Measurements from ENCODE around the gene HES2. TPM values are rescaled to one million over a fixed set of nuclear protein-coding genes. Genes with fewer than 3 reads are reported as not detected.
"Not testable (repeated sequence)": the region's sequence is repeated elsewhere in the genome, so short reads cannot be mapped to it uniquely, and the experiment has no call there.

HES2 gene
- total and polyA plus RNA-seq, 8 donors, result 18.4 to 231 TPM; not detected in 6

- H3K9me3 ChIP-seq, result no peaks in the 10 kb centered on the region
- TF ChIP-seq CTCF (IDR thresholded peaks at IDR 0.05) (no peak), POLR2A (IDR thresholded peaks at IDR 0.05) (no peak)
- DNase-seq, result no peak
- peaks cover 0 to 20% (median 8%) of the 10 kb centered on the region in 4 donors for H3K36me3 ChIP-seq
- peaks cover 0 to 85% (median 19%) of the 10 kb centered on the region in 3 donors for H3K27me3 ChIP-seq
- H3K27ac ChIP-seq, result peak overlapping the region in 1 of 5 donors; percentile 64
- WGBS, 5 donors, result 64 to 84% (median 77%) methylated on average over 40 of the region's 40 CpGs
- H3K4me1 ChIP-seq, result peaks cover 0 to 28% (median 24%) of the 10 kb centered on the region in 4 donors
- peak overlapping the region; percentile 15 to 46 (median 26) for H3K4me3 ChIP-seq
- intact Hi-C loops (cut with DNase I; ENCODE audit: low total_unique reads), result no loop called here
Observed at GRCh38 chr1:6461051-6461530, 41.4 kb upstream of the HES2 start.

- peaks cover 0 to 85% (median 19%) of the 10 kb centered on the region in 3 donors for H3K27me3 ChIP-seq
- 26 to 45% (median 31%) methylated on average over 27 to 39 of the region's 39 CpGs for WGBS, 5 donors
- intact Hi-C loops (cut with DNase I; ENCODE audit: low total_unique reads), result no loop called here
- peak overlapping the region; percentile 20 to 46 (median 26) for H3K4me3 ChIP-seq
- no peak for TF ChIP-seq POLR2A (IDR thresholded peaks at IDR 0.05)
- no peak for TF ChIP-seq EP300 (IDR thresholded peaks at IDR 0.05)
- TF ChIP-seq CTCF (IDR thresholded peaks at IDR 0.05), result no peak
- TF ChIP-seq POLR2AphosphoS5 (IDR thresholded peaks at IDR 0.05), result no peak
- H3K36me3 ChIP-seq, result peaks cover 0 to 20% (median 8%) of the 10 kb centered on the region in 4 donors
- H3K4me1 ChIP-seq, result peaks cover 0 to 23% (median 21%) of the 10 kb centered on the region in 4 donors
- peak; percentile 36 to 81 for DNase-seq
- H3K27ac ChIP-seq, result peak overlapping the region in 1 of 5 donors; percentile 64
- no peaks in the 10 kb centered on the region for H3K9me3 ChIP-seq
Observed at GRCh38 chr1:6460301-6461050, 40.8 kb upstream of the HES2 start.

GRCh38 chr1:6459850-6460265, 40.1 kb upstream of the HES2 start:
- Histone ChIP-seq H3K27me3 (peaks cover 4 to 85% (median 21%) of the 10 kb centered on the region in 3 donors), H3K9me3 (no peaks in the 10 kb centered on the region), H3K36me3 (peaks cover 0 to 20% (median 8%) of the 10 kb centered on the region in 4 donors), H3K4me3 (peak overlapping the region; percentile 20 to 46 (median 26)), H3K4me1 (peaks cover 2 to 28% (median 25%) of the 10 kb centered on the region in 4 donors), H3K27ac (no peak overlapping the region)
- intact Hi-C loops (cut with DNase I; ENCODE audit: low total_unique reads), result no loop called here
- 28 to 41% (median 36%) methylated on average over 15 to 18 of the region's 18 CpGs for WGBS, 5 donors
- DNase-seq, result peak in 1 of 2 donors; percentile 50
- TF ChIP-seq CTCF (IDR thresholded peaks at IDR 0.05), result no peak
- no peak for TF ChIP-seq EP300 (IDR thresholded peaks at IDR 0.05)
- TF ChIP-seq POLR2AphosphoS5 (IDR thresholded peaks at IDR 0.05), result no peak
- TF ChIP-seq POLR2A (IDR thresholded peaks at IDR 0.05), result no peak

- no peak for DNase-seq
- TF ChIP-seq POLR2A (IDR thresholded peaks at IDR 0.05) (no peak), POLR2AphosphoS5 (IDR thresholded peaks at IDR 0.05) (no peak), CTCF (IDR thresholded peaks at IDR 0.05) (no peak), EP300 (IDR thresholded peaks at IDR 0.05) (no peak)
- H3K27ac ChIP-seq, result no peak overlapping the region
- 80 to 90% (median 85%) methylated on average over 11 of the region's 11 CpGs for WGBS, 5 donors
- H3K4me1 ChIP-seq, result peaks cover 7 to 35% (median 25%) of the 10 kb centered on the region in 4 donors
- H3K27me3 ChIP-seq, result peaks cover 17 to 94% (median 37%) of the 10 kb centered on the region in 3 donors
- H3K4me3 ChIP-seq, result no peak overlapping the region
- H3K9me3 ChIP-seq, result no peaks in the 10 kb centered on the region
- intact Hi-C loops (cut with DNase I; ENCODE audit: low total_unique reads), result no loop called here
- peaks cover 0 to 8% (median 2%) of the 10 kb centered on the region in 4 donors for H3K36me3 ChIP-seq
Observed at GRCh38 chr1:6456800-6457466, 37.2 kb upstream of the HES2 start.

GRCh38 chr1:6455752-6456520, 36.2 kb upstream of the HES2 start:
- DNase-seq; H3K36me3 ChIP-seq; intact Hi-C loops (cut with DNase I; ENCODE audit: low total_unique reads); H3K9me3 ChIP-seq; H3K4me3 ChIP-seq; H3K27ac ChIP-seq: not testable (repeated sequence)
- Histone ChIP-seq H3K27me3 (peaks cover 17 to 94% (median 46%) of the 10 kb centered on the region in 3 donors), H3K4me1 (peaks cover 7 to 38% (median 23%) of the 10 kb centered on the region in 4 donors)
- 46 to 60% (median 57%) methylated on average over 45 to 58 of the region's 58 CpGs for WGBS, 5 donors

All from stomach (tissue), 9 donors.